Stomach (tissue), 9 donors: ENCODE data around the gene TCFL5. TPM values are rescaled to one million over a fixed set of nuclear protein-coding genes. Genes with fewer than 3 reads are reported as not detected.
"Not testable (repeated sequence)": the region's sequence is repeated elsewhere in the genome, so short reads cannot be mapped to it uniquely, and the experiment has no call there.

Experiments used
- DNase-seq, 2 donors: peaks; one replicate each; pipeline versions ENCODE4 v3.0.0 to v3.0.0-alpha.2; 2013 to 2019
- H3K27ac ChIP-seq, 5 donors: fragments of 200-600 bp in 4 of 5; sonication (generic) in 4 of 5; one replicate each; pipeline ENCODE4 v1.5.1; 2013 to 2019; ENCODE audit warnings: mild to moderate bottlenecking in 1 of 5, moderate library complexity in 1 of 5
- H3K27me3 ChIP-seq, 3 donors: fragments of 200-600 bp; sonication (generic); one replicate each; pipeline ENCODE4 v1.5.1; 2017 to 2019; ENCODE audit warnings: mixed run types in 1 of 3
- H3K36me3 ChIP-seq, 4 donors: fragments of 200-600 bp; sonication (generic); 1 replicate in 3 of 4; 2 replicates in 1 of 4; pipeline ENCODE4 v1.5.1; 2016 to 2019
- H3K4me1 ChIP-seq, 4 donors: fragments of 200-600 bp; sonication (generic); one replicate each; pipeline ENCODE4 v1.5.1; 2016 to 2019
- H3K4me3 ChIP-seq, 4 donors: fragments of 200-600 bp; sonication (generic) in 3 of 4; one replicate each; pipeline ENCODE4 v1.5.1; 2016 to 2019; ENCODE audit warnings: mild to moderate bottlenecking in 1 of 4
- H3K9me3 ChIP-seq, 4 donors: fragments of 200-600 bp; sonication (generic); one replicate each; pipeline ENCODE4 v1.5.1; 2016 to 2019
- CTCF ChIP-seq, 7 experiments: fragments of 450-650 bp in 4 of 7; fragments of 200-600 bp in 3 of 7; sonication (generic) in 3 of 7; IDR thresholded peaks; one replicate each; pipeline ENCODE4 v1.5.1; 2016 to 2019; ENCODE audit warnings: antibody characterized with exemption in 7 of 7, control low read depth in 2 of 7, mild to moderate bottlenecking in 1 of 7
- EP300 ChIP-seq: sonication (generic); formaldehyde crosslinking; IDR thresholded peaks from one replicate; pipeline ENCODE4 v1.6.1; 2017; ENCODE audit warnings: antibody characterized with exemption
- POLR2A ChIP-seq, 4 donors: fragments of 450-650 bp; IDR thresholded peaks; one replicate each; pipeline ENCODE4 v1.6.1; 2016; ENCODE audit warnings: antibody characterized with exemption in 4 of 4, control low read depth in 2 of 4, mild to moderate bottlenecking in 1 of 4, moderate library complexity in 1 of 4
- POLR2AphosphoS5 ChIP-seq, 3 donors: sonication (generic); formaldehyde crosslinking; IDR thresholded peaks; one replicate each; pipeline ENCODE4 v1.6.1; 2016; ENCODE audit warnings: antibody characterized with exemption in 3 of 3
- WGBS, 5 donors: extraction: QIAGEN DNeasy Blood & Tissue Kit in 3 of 5; methylation state at CpG; one replicate each; pipeline versions ENCODE4 v1.1.5 to v1.1.7; 2013 to 2018; 5-methylcytosine and 5-hydroxymethylcytosine counted together
- intact Hi-C: fragments of 100-400 bp; cut with DNase I; formaldehyde crosslinking; loops from one replicate; pipeline ENCODE4 v1.15.1; 2023; ENCODE audit warnings: low total_unique reads
- polyA plus RNA-seq, 3 donors: library from polyadenylated mRNA; stranded (reverse); fragments of 200-250 nt; gene quantifications; one replicate each; pipeline ENCODE4 v1.2.3, GENCODE V29; 2013
- total RNA-seq, 5 donors: library from RNA; depleted of rRNA; stranded (reverse); fragments of >200 nt; gene quantifications; one replicate each; pipeline versions ENCODE4 v1.1.0 to v1.2.3, GENCODE V29; 2014 to 2016
- donor health status: healthy with polysubstance abuse.
- donor health status: Bipolar disorder and iron deficiency.
- donor health status: healthy.

Gene TCFL5
- total and polyA plus RNA-seq, 8 donors, result 3.0 to 29.5 (median 5.7) TPM

- Histone ChIP-seq H3K9me3 (no peaks in the 10 kb centered on the region), H3K4me1 (no peaks in the 10 kb centered on the region), H3K27ac (no peak overlapping the region), H3K4me3 (no peak overlapping the region), H3K27me3 (no peaks in the 10 kb centered on the region), H3K36me3 (peaks cover 8 to 66% (median 51%) of the 10 kb centered on the region in 4 donors)
- TF ChIP-seq CTCF (IDR thresholded peaks at IDR 0.05), result no peak
- TF ChIP-seq EP300, result no peak
- no peak for TF ChIP-seq POLR2A (IDR thresholded peaks at IDR 0.05)
- no peak for TF ChIP-seq POLR2AphosphoS5 (IDR thresholded peaks at IDR 0.05)
- intact Hi-C loops, result no loop called here
- DNase-seq, result no peak
- WGBS, 5 donors, result 86 to 96% (median 94%) methylated on average over 8 of the region's 8 CpGs
These were observed 9.4 kb downstream of the TCFL5 start for GRCh38 chr20:62852196-62852595.

GRCh38 chr20:62850333-62850974 is 11.2 kb downstream of the TCFL5 start:
- H3K9me3 ChIP-seq, result no peaks in the 10 kb centered on the region
- WGBS, 5 donors, result 87 to 91% (median 88%) methylated on average over 22 of the region's 22 CpGs
- H3K27me3 ChIP-seq, result no peaks in the 10 kb centered on the region
- H3K4me3 ChIP-seq, result no peak overlapping the region
- no peak for DNase-seq
- no peak overlapping the region for H3K27ac ChIP-seq
- peaks cover 3 to 60% (median 47%) of the 10 kb centered on the region in 4 donors for H3K36me3 ChIP-seq
- no peak for TF ChIP-seq EP300
- no peak for TF ChIP-seq POLR2A (IDR thresholded peaks at IDR 0.05)
- no peak for TF ChIP-seq POLR2AphosphoS5 (IDR thresholded peaks at IDR 0.05)
- no peak for TF ChIP-seq CTCF (IDR thresholded peaks at IDR 0.05)
- intact Hi-C loops, result no loop called here
- H3K4me1 ChIP-seq, result no peaks in the 10 kb centered on the region

GRCh38 chr20:62849431-62849830 is 12.2 kb downstream of the TCFL5 start:
- Histone ChIP-seq H3K4me1 (no peaks in the 10 kb centered on the region), H3K27me3 (no peaks in the 10 kb centered on the region), H3K4me3 (no peak overlapping the region), H3K9me3 (no peaks in the 10 kb centered on the region), H3K36me3 (peaks cover 2 to 54% (median 39%) of the 10 kb centered on the region in 4 donors), H3K27ac (no peak overlapping the region)
- no peak for DNase-seq
- intact Hi-C loops, result no loop called here
- no peak for TF ChIP-seq CTCF (IDR thresholded peaks at IDR 0.05)
- TF ChIP-seq POLR2A (IDR thresholded peaks at IDR 0.05), result no peak
- no peak for TF ChIP-seq EP300
- no peak for TF ChIP-seq POLR2AphosphoS5 (IDR thresholded peaks at IDR 0.05)

- H3K9me3 ChIP-seq, H3K27ac ChIP-seq, intact Hi-C loops, H3K4me1 ChIP-seq, H3K4me3 ChIP-seq, H3K27me3 ChIP-seq, DNase-seq: not testable (repeated sequence)
- H3K36me3 ChIP-seq, result peaks cover 0 to 48% (median 34%) of the 10 kb centered on the region in 4 donors
- 90 to 96% (median 93%) methylated on average over 7 of the region's 7 CpGs for WGBS, 5 donors
These were observed 12.7 kb downstream of the TCFL5 start for GRCh38 chr20:62848917-62849316.

GRCh38 chr20:62846166-62846890 is 15.3 kb downstream of the TCFL5 start:
- Histone ChIP-seq H3K27me3 (no peaks in the 10 kb centered on the region), H3K4me3 (no peak overlapping the region), H3K4me1 (no peaks in the 10 kb centered on the region), H3K36me3 (peaks cover 0 to 23% (median 9%) of the 10 kb centered on the region in 4 donors), H3K9me3 (no peaks in the 10 kb centered on the region), H3K27ac (no peak overlapping the region)
- TF ChIP-seq CTCF (IDR thresholded peaks at IDR 0.05) (no peak), EP300 (no peak), POLR2A (IDR thresholded peaks at IDR 0.05) (no peak), POLR2AphosphoS5 (IDR thresholded peaks at IDR 0.05) (no peak)
- intact Hi-C loops, result no loop called here
- no peak for DNase-seq
- WGBS, 5 donors, result 87 to 94% (median 93%) methylated on average over 19 of the region's 19 CpGs
